ENCODE measurements around the gene LIPC.

DNA sequence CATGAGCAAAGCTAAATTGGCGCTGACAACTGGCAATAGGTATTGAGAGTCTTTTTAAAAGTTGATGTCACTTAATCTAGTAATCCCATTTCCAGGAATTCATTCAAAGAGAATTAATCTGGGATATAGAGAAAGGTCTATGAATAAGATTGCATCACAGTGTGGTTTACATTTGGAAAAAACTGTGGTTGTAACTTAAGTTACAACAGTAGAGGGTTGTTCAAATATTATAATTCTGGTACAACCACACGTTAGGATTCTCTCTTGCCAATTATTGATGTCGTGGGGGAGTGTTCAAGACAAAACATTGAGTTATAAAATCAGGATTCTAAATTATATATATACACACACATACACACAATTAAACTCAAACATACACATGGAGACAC lies 79.8 kb downstream of the LIPC start:
- TF ChIP-seq, protein P1, sequence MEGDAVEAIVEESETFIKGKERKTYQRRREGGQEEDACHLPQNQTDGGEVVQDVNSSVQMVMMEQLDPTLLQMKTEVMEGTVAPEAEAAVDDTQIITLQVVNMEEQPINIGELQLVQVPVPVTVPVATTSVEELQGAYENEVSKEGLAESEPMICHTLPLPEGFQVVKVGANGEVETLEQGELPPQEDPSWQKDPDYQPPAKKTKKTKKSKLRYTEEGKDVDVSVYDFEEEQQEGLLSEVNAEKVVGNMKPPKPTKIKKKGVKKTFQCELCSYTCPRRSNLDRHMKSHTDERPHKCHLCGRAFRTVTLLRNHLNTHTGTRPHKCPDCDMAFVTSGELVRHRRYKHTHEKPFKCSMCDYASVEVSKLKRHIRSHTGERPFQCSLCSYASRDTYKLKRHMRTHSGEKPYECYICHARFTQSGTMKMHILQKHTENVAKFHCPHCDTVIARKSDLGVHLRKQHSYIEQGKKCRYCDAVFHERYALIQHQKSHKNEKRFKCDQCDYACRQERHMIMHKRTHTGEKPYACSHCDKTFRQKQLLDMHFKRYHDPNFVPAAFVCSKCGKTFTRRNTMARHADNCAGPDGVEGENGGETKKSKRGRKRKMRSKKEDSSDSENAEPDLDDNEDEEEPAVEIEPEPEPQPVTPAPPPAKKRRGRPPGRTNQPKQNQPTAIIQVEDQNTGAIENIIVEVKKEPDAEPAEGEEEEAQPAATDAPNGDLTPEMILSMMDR (conservative IDR thresholded peaks at IDR 0.05; ENCODE audit: low read depth in 2 of 2): no peak
- TF ChIP-seq, protein P2, sequence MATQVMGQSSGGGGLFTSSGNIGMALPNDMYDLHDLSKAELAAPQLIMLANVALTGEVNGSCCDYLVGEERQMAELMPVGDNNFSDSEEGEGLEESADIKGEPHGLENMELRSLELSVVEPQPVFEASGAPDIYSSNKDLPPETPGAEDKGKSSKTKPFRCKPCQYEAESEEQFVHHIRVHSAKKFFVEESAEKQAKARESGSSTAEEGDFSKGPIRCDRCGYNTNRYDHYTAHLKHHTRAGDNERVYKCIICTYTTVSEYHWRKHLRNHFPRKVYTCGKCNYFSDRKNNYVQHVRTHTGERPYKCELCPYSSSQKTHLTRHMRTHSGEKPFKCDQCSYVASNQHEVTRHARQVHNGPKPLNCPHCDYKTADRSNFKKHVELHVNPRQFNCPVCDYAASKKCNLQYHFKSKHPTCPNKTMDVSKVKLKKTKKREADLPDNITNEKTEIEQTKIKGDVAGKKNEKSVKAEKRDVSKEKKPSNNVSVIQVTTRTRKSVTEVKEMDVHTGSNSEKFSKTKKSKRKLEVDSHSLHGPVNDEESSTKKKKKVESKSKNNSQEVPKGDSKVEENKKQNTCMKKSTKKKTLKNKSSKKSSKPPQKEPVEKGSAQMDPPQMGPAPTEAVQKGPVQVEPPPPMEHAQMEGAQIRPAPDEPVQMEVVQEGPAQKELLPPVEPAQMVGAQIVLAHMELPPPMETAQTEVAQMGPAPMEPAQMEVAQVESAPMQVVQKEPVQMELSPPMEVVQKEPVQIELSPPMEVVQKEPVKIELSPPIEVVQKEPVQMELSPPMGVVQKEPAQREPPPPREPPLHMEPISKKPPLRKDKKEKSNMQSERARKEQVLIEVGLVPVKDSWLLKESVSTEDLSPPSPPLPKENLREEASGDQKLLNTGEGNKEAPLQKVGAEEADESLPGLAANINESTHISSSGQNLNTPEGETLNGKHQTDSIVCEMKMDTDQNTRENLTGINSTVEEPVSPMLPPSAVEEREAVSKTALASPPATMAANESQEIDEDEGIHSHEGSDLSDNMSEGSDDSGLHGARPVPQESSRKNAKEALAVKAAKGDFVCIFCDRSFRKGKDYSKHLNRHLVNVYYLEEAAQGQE (IDR thresholded peaks at IDR 0.05; ENCODE audit: unreplicated experiment): no peak
- TF ChIP-seq EZH2phosphoT487 (IDR thresholded peaks at IDR 0.05; ENCODE audit: unreplicated experiment) (no peak), POLR2AphosphoS5 (IDR thresholded peaks at IDR 0.05; ENCODE audit: low read depth) (no peak), EZH2 (IDR thresholded peaks at IDR 0.05; ENCODE audit: low read depth, unreplicated experiment) (no peak), CREB1 (CRISPR knock-in tag; IDR thresholded peaks at IDR 0.05; ENCODE audit: low read depth) (no peak), STAT1 (IDR thresholded peaks at IDR 0.05; ENCODE audit: unreplicated experiment) (no peak)
